ENCODE measurements around the gene BCLAF1. TPM values are rescaled to one million over a fixed set of nuclear protein-coding genes. Genes with fewer than 3 reads are reported as not detected.

BCLAF1 gene, protein sequence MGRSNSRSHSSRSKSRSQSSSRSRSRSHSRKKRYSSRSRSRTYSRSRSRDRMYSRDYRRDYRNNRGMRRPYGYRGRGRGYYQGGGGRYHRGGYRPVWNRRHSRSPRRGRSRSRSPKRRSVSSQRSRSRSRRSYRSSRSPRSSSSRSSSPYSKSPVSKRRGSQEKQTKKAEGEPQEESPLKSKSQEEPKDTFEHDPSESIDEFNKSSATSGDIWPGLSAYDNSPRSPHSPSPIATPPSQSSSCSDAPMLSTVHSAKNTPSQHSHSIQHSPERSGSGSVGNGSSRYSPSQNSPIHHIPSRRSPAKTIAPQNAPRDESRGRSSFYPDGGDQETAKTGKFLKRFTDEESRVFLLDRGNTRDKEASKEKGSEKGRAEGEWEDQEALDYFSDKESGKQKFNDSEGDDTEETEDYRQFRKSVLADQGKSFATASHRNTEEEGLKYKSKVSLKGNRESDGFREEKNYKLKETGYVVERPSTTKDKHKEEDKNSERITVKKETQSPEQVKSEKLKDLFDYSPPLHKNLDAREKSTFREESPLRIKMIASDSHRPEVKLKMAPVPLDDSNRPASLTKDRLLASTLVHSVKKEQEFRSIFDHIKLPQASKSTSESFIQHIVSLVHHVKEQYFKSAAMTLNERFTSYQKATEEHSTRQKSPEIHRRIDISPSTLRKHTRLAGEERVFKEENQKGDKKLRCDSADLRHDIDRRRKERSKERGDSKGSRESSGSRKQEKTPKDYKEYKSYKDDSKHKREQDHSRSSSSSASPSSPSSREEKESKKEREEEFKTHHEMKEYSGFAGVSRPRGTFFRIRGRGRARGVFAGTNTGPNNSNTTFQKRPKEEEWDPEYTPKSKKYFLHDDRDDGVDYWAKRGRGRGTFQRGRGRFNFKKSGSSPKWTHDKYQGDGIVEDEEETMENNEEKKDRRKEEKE
- total RNA-seq (2014; rRNA removed; shearing (Covaris generic)), result 121 and 275 TPM in 2 replicates

DNA sequence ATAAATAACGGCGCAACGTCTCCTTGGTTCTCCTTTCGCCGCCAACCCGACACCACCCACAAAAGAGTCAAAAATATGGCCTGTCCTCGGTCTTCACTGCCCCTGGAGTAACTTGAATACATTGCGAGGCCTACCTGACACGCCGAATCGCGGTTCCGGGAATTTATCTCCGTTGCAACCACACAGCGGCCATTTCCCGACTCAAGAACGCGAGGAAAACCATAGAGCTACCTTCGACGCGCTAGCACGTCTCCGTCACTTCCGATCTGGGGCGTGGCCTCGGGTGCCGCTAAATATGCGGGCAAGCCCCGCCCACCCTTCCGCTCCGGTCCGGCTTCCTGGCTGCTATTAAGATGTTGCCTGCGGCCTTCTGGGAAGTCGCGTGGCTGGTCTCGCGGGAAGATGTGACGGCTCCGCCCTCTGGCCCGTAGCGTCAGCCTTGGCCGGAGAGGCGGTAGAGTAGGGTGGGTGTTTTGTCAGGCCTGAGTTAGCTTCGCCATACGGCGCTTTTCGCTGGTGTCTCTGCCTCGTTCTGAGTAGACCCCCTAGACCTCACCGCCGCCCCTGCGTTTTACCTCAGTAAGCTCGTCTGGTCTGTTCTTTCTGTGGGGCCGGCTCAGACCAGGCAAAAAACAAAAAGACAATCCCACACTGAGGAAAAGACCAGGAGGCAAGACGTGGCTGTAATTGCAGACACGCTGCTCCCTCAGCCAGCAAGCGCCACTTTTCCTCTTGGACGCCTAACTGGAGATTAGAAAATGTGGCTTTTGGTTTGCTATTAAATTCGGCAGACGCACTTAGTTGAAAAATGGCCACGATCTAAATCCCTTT, at the start of gene BCLAF1:
BCLAF1 (minus strand) TSS at position 268 of the 831 bp plus-strand sequence. CDS start 9,980 bp downstream, outside the sequence.
- H3K27ac ChIP-seq, result peak within 1 kb of the TSS; percentile 99
- H3K9me3 ChIP-seq (replicated peaks), result no peaks in the 10 kb centered on the region
- peak; percentile 99 for DNase-seq (ENCODE audit: low read depth in 1 of 2, low spot score in 2 of 2)
- peaks cover 25% of the 10 kb centered on the region for H3K4me1 ChIP-seq (replicated peaks)
- no peaks in the 10 kb centered on the region for H3K27me3 ChIP-seq (replicated peaks)
- peaks cover 19% of the 10 kb centered on the region for H3K36me3 ChIP-seq
- H3K4me3 ChIP-seq, result peak within 1 kb of the TSS; percentile 84

GRCh38 chr6:136338486-136338885, 48.8 kb upstream of the BCLAF1 start:
- Histone ChIP-seq H3K4me3 (no peak overlapping the region), H3K36me3 (no peaks in the 10 kb centered on the region), H3K27me3 (replicated peaks) (no peaks in the 10 kb centered on the region), H3K9me3 (replicated peaks) (no peaks in the 10 kb centered on the region), H3K4me1 (replicated peaks) (no peaks in the 10 kb centered on the region), H3K27ac (no peak overlapping the region)
- DNase-seq (ENCODE audit: low read depth in 1 of 2, low spot score in 2 of 2), result no peak

- no peaks in the 10 kb centered on the region for H3K4me1 ChIP-seq (replicated peaks)
- no peak overlapping the region for H3K27ac ChIP-seq
- H3K9me3 ChIP-seq (replicated peaks), result no peaks in the 10 kb centered on the region
- no peaks in the 10 kb centered on the region for H3K36me3 ChIP-seq
- no peak overlapping the region for H3K4me3 ChIP-seq
- H3K27me3 ChIP-seq (replicated peaks), result no peaks in the 10 kb centered on the region
- no peak for DNase-seq (ENCODE audit: low read depth in 1 of 2, low spot score in 2 of 2)
Observed at GRCh38 chr6:136337606-136338005, 48.0 kb upstream of the BCLAF1 start.

DNA sequence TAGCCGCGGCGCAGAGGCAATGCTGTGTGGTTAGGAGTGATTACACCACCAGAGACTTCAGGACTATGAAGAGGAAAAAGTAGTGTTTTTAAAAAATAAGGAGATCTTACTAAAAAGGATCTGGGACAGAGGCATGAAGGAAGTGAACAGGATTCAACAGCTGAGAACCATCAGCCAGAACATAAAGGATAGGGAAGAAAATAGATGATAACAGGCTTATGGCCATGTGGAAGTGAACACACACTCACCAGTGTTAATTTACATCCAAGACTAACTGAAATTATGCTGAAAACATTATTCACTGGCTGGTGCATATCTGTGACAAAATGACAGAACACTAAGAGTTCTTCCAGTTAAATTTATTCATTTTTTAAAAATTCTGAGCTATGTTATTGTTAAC, 47.5 kb upstream of the BCLAF1 start:
- no peak overlapping the region for H3K27ac ChIP-seq
- H3K4me3 ChIP-seq, result no peak overlapping the region
- H3K9me3 ChIP-seq (replicated peaks), result no peaks in the 10 kb centered on the region
- no peaks in the 10 kb centered on the region for H3K36me3 ChIP-seq
- no peak for DNase-seq (ENCODE audit: low read depth in 1 of 2, low spot score in 2 of 2)
- no peaks in the 10 kb centered on the region for H3K4me1 ChIP-seq (replicated peaks)
- H3K27me3 ChIP-seq (replicated peaks), result no peaks in the 10 kb centered on the region

- Histone ChIP-seq H3K4me3 (no peak overlapping the region), H3K4me1 (replicated peaks) (no peaks in the 10 kb centered on the region), H3K27me3 (replicated peaks) (no peaks in the 10 kb centered on the region), H3K36me3 (no peaks in the 10 kb centered on the region), H3K9me3 (replicated peaks) (no peaks in the 10 kb centered on the region), H3K27ac (no peak overlapping the region)
- DNase-seq (ENCODE audit: low read depth in 1 of 2, low spot score in 2 of 2), result no peak
Observed at GRCh38 chr6:136335736-136336363, 46.2 kb upstream of the BCLAF1 start.

DNA sequence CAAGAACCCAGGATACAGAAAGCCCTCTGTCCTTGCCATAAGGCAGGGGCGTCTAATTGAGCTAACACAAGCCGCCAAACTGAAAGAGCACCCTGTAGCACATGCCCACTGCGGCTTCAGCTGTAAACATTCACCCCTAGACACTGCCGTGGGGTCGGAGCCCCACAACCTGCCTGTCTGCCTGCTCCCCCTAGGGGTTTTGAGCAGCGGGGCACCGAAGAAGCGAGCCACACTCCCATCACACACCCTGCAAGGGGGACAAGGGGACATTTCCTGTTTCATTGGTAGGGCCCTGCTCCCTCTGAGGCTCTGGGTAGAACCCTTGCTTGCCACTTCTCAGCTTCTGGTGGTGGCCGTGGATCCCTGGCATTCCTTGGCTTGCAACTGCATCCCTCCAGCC, 45.2 kb upstream of the BCLAF1 start:
- no peak for DNase-seq (ENCODE audit: low read depth in 1 of 2, low spot score in 2 of 2)
- no peaks in the 10 kb centered on the region for H3K9me3 ChIP-seq (replicated peaks)
- H3K4me1 ChIP-seq (replicated peaks), result no peaks in the 10 kb centered on the region
- no peak overlapping the region for H3K4me3 ChIP-seq
- no peaks in the 10 kb centered on the region for H3K36me3 ChIP-seq
- no peak overlapping the region for H3K27ac ChIP-seq
- no peaks in the 10 kb centered on the region for H3K27me3 ChIP-seq (replicated peaks)

GRCh38 chr6:136334465-136334846, 44.8 kb upstream of the BCLAF1 start:
- H3K4me1 ChIP-seq (replicated peaks), result no peaks in the 10 kb centered on the region
- H3K27ac ChIP-seq, result no peak overlapping the region
- no peaks in the 10 kb centered on the region for H3K9me3 ChIP-seq (replicated peaks)
- H3K36me3 ChIP-seq, result no peaks in the 10 kb centered on the region
- DNase-seq (ENCODE audit: low read depth in 1 of 2, low spot score in 2 of 2), result no peak
- H3K4me3 ChIP-seq, result no peak overlapping the region
- H3K27me3 ChIP-seq (replicated peaks), result no peaks in the 10 kb centered on the region

DNA sequence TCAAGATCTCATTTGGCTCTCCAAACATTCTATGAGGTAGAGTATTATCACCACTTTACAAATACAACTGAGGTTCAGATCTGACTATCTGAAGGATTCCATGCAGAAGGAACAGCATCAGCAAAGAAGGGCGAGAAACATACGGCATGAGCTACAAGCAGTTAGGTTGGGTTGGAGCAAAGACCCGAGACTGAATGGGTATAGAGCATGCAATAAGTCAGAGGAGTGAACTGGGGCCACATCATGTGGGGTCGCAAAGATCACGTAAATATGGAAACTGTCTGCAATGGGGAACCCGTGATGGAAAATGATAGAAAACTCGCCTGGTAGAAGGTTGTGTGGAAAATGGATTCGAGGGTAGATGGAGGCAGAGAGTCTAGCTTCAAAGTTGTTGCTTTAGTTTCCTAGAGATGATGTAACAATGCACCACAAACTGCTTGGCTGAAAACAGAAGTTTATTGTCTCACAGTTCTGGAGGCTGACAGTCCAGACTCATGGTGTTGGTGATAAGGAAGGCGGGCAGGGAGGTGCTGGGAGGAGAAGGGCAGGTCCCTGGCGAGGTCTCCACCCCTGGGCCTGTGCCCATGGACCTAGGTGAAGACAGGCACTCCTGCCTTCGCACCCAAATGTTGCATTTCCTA, 44.3 kb upstream of the BCLAF1 start:
- H3K36me3 ChIP-seq, result no peaks in the 10 kb centered on the region
- H3K4me1 ChIP-seq (replicated peaks), result no peaks in the 10 kb centered on the region
- H3K9me3 ChIP-seq (replicated peaks), result no peaks in the 10 kb centered on the region
- no peak for DNase-seq (ENCODE audit: low read depth in 1 of 2, low spot score in 2 of 2)
- no peak overlapping the region for H3K4me3 ChIP-seq
- no peaks in the 10 kb centered on the region; the same call in 1 of the 2 replicates for H3K27me3 ChIP-seq (replicated peaks)
- no peak overlapping the region for H3K27ac ChIP-seq

DNA sequence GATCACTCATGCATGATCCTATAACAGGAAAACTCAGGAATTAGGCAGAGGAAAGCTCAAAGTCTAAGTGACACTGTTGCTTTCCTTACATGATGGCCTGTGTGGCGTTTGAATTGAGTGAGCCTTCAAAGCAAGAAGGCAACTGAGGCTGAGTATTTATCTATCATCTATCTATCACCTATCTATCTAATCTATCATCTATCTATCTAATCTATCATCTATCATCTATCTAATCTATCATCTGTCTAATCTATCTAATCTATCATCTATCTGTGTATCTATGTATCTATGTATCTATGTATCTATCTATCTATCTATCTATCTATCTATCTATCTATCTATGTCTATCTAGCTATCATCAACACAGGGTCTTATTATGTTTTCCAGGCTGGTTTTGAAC, 41.8 kb upstream of the BCLAF1 start:
- no peaks in the 10 kb centered on the region for H3K4me1 ChIP-seq (replicated peaks)
- no peak for DNase-seq (ENCODE audit: low read depth in 1 of 2, low spot score in 2 of 2)
- H3K27ac ChIP-seq, result no peak overlapping the region
- no peaks in the 10 kb centered on the region for H3K36me3 ChIP-seq
- no peak overlapping the region for H3K4me3 ChIP-seq
- no peaks in the 10 kb centered on the region for H3K9me3 ChIP-seq (replicated peaks)
- peaks cover 2% of the 10 kb centered on the region; the same call in 1 of the 2 replicates for H3K27me3 ChIP-seq (replicated peaks)

- Histone ChIP-seq H3K4me3 (no peak overlapping the region), H3K27me3 (replicated peaks) (peaks cover 2% of the 10 kb centered on the region; the same call in 1 of the 2 replicates), H3K36me3 (no peaks in the 10 kb centered on the region), H3K4me1 (replicated peaks) (no peaks in the 10 kb centered on the region), H3K9me3 (replicated peaks) (no peaks in the 10 kb centered on the region), H3K27ac (no peak overlapping the region)
- no peak for DNase-seq (ENCODE audit: low read depth in 1 of 2, low spot score in 2 of 2)
Observed at GRCh38 chr6:136330634-136331033, 41.0 kb upstream of the BCLAF1 start.

- Histone ChIP-seq H3K4me3 (no peak overlapping the region), H3K9me3 (replicated peaks) (no peaks in the 10 kb centered on the region), H3K27ac (no peak overlapping the region), H3K36me3 (no peaks in the 10 kb centered on the region), H3K4me1 (replicated peaks) (no peaks in the 10 kb centered on the region), H3K27me3 (replicated peaks) (peaks cover 2% of the 10 kb centered on the region; the same call in 1 of the 2 replicates)
- no peak for DNase-seq (ENCODE audit: low read depth in 1 of 2, low spot score in 2 of 2)
Observed at GRCh38 chr6:136326038-136326553, 36.5 kb upstream of the BCLAF1 start.

GRCh38 chr6:136324686-136325380, 35.2 kb upstream of the BCLAF1 start:
- DNase-seq (ENCODE audit: low read depth in 1 of 2, low spot score in 2 of 2), result no peak
- Histone ChIP-seq H3K36me3 (no peaks in the 10 kb centered on the region), H3K27me3 (replicated peaks) (peaks cover 2% of the 10 kb centered on the region; the same call in 1 of the 2 replicates), H3K9me3 (replicated peaks) (no peaks in the 10 kb centered on the region), H3K27ac (no peak overlapping the region), H3K4me1 (replicated peaks) (no peaks in the 10 kb centered on the region), H3K4me3 (no peak overlapping the region)
